Endothelial cell of umbilical vein (primary cell): ENCODE results near the gene HYI. TPM values are rescaled to one million over a fixed set of nuclear protein-coding genes. Genes with fewer than 3 reads are reported as not detected.

Source experiments
- BruUV-seq: library from RNA; stranded (reverse); fragments of 400-500 nt; replicated peaks from 2 replicates; lab custom pipeline; 2021; lab: Mats Ljungman, UMichigan
- CTCF ChIA-PET: fragments of 300-600, 350-600 bp; sonication (Branson Sonifier 250); formaldehyde crosslinking; loops from one replicate; lab custom pipeline; 2021; ENCODE audit warnings: antibody characterized with exemption, inconsistent platforms; lab: Charles Lee
- POLR2A ChIA-PET: fragments of 300-600, 350-600 bp; sonication (Branson Sonifier 250); formaldehyde crosslinking; loops from one replicate; lab custom pipeline; 2021; ENCODE audit warnings: antibody characterized with exemption, inconsistent platforms; lab: Charles Lee
- DNase-seq: peaks from one replicate; pipeline ENCODE4 v3.0.0-alpha.2; 2011; ENCODE audit warnings: low read depth, low spot score
- FAIRE-seq: peaks from 2 replicates; lab custom pipeline; 2011; peaks lifted over from hg19 to GRCh38; lab: Jason Lieb, UNC
- H2AFZ ChIP-seq: 2 replicates; pipeline ENCODE4 v1.6.0; 2012; ENCODE audit warnings: low read depth, low read length, control low read depth, inconsistent platforms
- H3K27ac ChIP-seq: 2 replicates; pipeline ENCODE4 v1.5.1; 2011; ENCODE audit warnings: low read depth, mild to moderate bottlenecking, control low read depth, low read length, moderate library complexity; ENCODE audit not compliant: insufficient read depth
- H3K27me3 ChIP-seq, 2 experiments: 2 replicates each; pipeline versions ENCODE4 v1.6.0 to v1.6.1; 2011; ENCODE audit warnings: low read length in 2 of 2, mixed read lengths in 1 of 2; ENCODE audit not compliant: control insufficient read depth in 2 of 2, insufficient read depth in 2 of 2
- H3K36me3 ChIP-seq, 2 experiments: 2 replicates in 1 of 2; 3 replicates in 1 of 2; pipeline ENCODE4 v1.5.1; 2011; ENCODE audit warnings: low read length in 2 of 2, mild to moderate bottlenecking in 1 of 2, moderate library complexity in 1 of 2; ENCODE audit not compliant: control insufficient read depth in 2 of 2, insufficient read depth in 2 of 2; ENCODE audit errors: extremely low read depth in 1 of 2
- H3K4me1 ChIP-seq: 3 replicates; pipeline ENCODE4 v1.5.1; 2011; ENCODE audit warnings: mild to moderate bottlenecking, low read length; ENCODE audit not compliant: control insufficient read depth, insufficient read depth; ENCODE audit errors: extremely low read depth
- H3K4me2 ChIP-seq: 2 replicates; pipeline ENCODE4 v1.6.1; 2011; ENCODE audit warnings: low read length, control low read depth, mixed read lengths; ENCODE audit not compliant: insufficient read depth
- H3K4me3 ChIP-seq, 3 experiments: fragments of 200-600 bp in 1 of 3; sonication (generic), shearing (Covaris generic) in 1 of 3; replicated peaks in 1 of 3; 2 replicates each; pipeline ENCODE4 v1.5.1; 2011 to 2016; ENCODE audit warnings: control low read depth in 3 of 3, low read length in 3 of 3, mild to moderate bottlenecking in 2 of 3, inconsistent platforms in 1 of 3, low read depth in 1 of 3, moderate library complexity in 1 of 3; ENCODE audit not compliant: insufficient read depth in 1 of 3
- H3K79me2 ChIP-seq: 2 replicates; pipeline ENCODE4 v1.6.0; 2012; ENCODE audit warnings: low read length, inconsistent platforms; ENCODE audit not compliant: control insufficient read depth, insufficient read depth
- H3K9ac ChIP-seq: replicated peaks from 2 replicates; pipeline ENCODE3; 2011; ENCODE audit warnings: low read length, control low read depth; ENCODE audit not compliant: insufficient read depth; ENCODE audit errors: extremely low read depth
- H3K9me1 ChIP-seq: replicated peaks from 3 replicates; pipeline ENCODE4 v1.6.0; 2011; ENCODE audit warnings: mild to moderate bottlenecking, low read length; ENCODE audit not compliant: control insufficient read depth, insufficient read depth; ENCODE audit errors: extremely low read depth
- H3K9me3 ChIP-seq: replicated peaks from 2 replicates; pipeline ENCODE4 v1.5.1; 2012; ENCODE audit warnings: low read length, inconsistent platforms; ENCODE audit not compliant: control insufficient read depth, insufficient read depth
- H4K20me1 ChIP-seq: replicated peaks from 2 replicates; pipeline ENCODE3; 2011; ENCODE audit warnings: mild to moderate bottlenecking, low read length; ENCODE audit not compliant: control insufficient read depth, insufficient read depth; ENCODE audit errors: extremely low read depth
- CTCF ChIP-seq, 2 donors: IDR thresholded peaks; 1 replicate in 1 of 2; 2 replicates in 1 of 2; pipeline ENCODE4 v1.5.1; 2011; ENCODE audit warnings: low read length in 2 of 2, mild to moderate bottlenecking in 2 of 2, moderate library complexity in 2 of 2, control low read depth in 1 of 2, inconsistent platforms in 1 of 2, low read depth in 1 of 2; ENCODE audit not compliant: insufficient read depth in 1 of 2; ENCODE audit errors: extremely low read depth in 1 of 2
- EZH2 ChIP-seq: IDR thresholded peaks from 2 replicates; pipeline ENCODE4 v1.6.1; 2012; ENCODE audit warnings: borderline replicate concordance, low read depth, mild to moderate bottlenecking, moderate library complexity, low read length, inconsistent platforms; ENCODE audit not compliant: severe bottlenecking
- FOS ChIP-seq: IDR thresholded peaks from 2 replicates; pipeline ENCODE4 v1.6.1; 2011; ENCODE audit warnings: mild to moderate bottlenecking, low read length, moderate library complexity, borderline replicate concordance; ENCODE audit not compliant: insufficient read depth
- GATA2 ChIP-seq: IDR thresholded peaks from 2 replicates; pipeline ENCODE4 v1.7.0; 2011; ENCODE audit warnings: low read depth, mild to moderate bottlenecking, moderate library complexity, mixed read lengths, low read length; ENCODE audit not compliant: insufficient read length, insufficient read depth
- JUN ChIP-seq: IDR thresholded peaks from 2 replicates; pipeline ENCODE4 v1.6.1; 2011; ENCODE audit warnings: borderline replicate concordance, low read depth; ENCODE audit not compliant: insufficient read length, insufficient read depth
- MYC ChIP-seq: IDR thresholded peaks from one replicate; pipeline ENCODE4 v1.6.1; 2011; ENCODE audit warnings: mild to moderate bottlenecking, low read depth, low read length
- POLR2A ChIP-seq: IDR thresholded peaks from 2 replicates; pipeline ENCODE4 v1.6.1; 2012; ENCODE audit warnings: low read depth, mild to moderate bottlenecking, control low read depth, low read length
- POLR2AphosphoS5 ChIP-seq: IDR thresholded peaks from 2 replicates; pipeline ENCODE4 v1.6.1; 2012; ENCODE audit warnings: low read depth, mild to moderate bottlenecking, control low read depth, low read length, moderate library complexity; ENCODE audit not compliant: insufficient read depth
- dilution Hi-C: fragments of 300-500 bp; cut with MboI; formaldehyde crosslinking; loops from one replicate; pipeline ENCODE4 v1.15.0; 2019; ENCODE audit warnings: low sequenced_read_pairs; ENCODE audit not compliant: extremely low pct_ligation_motif_present
- intact Hi-C: fragments of 100-400 bp; cut with micrococcal nuclease; formaldehyde crosslinking; loops from one replicate; pipeline ENCODE4 v1.10.0; 2022
- polyA plus RNA-seq, 4 experiments: library from polyadenylated mRNA; depleted of rRNA in 3 of 4; stranded (reverse) in 3 of 4; unstranded in 1 of 4; fragments of >200 nt; gene quantifications; 2 replicates each; pipeline versions ENCODE4 v1.2.1 to v1.2.3, GENCODE V29; 2011 to 2012; ENCODE audit warnings: missing spikeins in 1 of 4
- total RNA-seq: library from RNA; stranded (reverse); gene quantifications from 2 replicates; pipeline ENCODE4 v1.2.3, GENCODE V29; 2021
- TF ChIP-seq, protein P1 (sequence below): IDR thresholded peaks from 2 replicates; pipeline ENCODE4 v1.6.1; 2011; ENCODE audit not compliant: insufficient read depth, insufficient read length

HYI gene
- total and polyA plus RNA-seq, 2 donors (not counting 3 experiments of a cell fraction or from before 2014, with no cell fraction given), result 324 to 342 TPM

- no peaks in the 10 kb centered on the region for H3K9me1 ChIP-seq
- no peaks in the 10 kb centered on the region for H4K20me1 ChIP-seq
- dilution Hi-C loops, result no loop called here
- peak overlapping the region; percentile 93 for H3K9ac ChIP-seq
- BruUV-seq, result TSS peak; percentile 22
- TF ChIP-seq POLR2AphosphoS5 (no peak), MYC (no peak), GATA2 (no peak), POLR2A (no peak), FOS (no peak), EZH2 (no peak), CTCF (IDR thresholded peaks at IDR 0.05; ENCODE audit: extremely low read depth in 1 of 2, insufficient read depth in 1 of 2, low read depth in 1 of 2, low read length in 2 of 2) (no peak), JUN (no peak)
- TF ChIP-seq, protein P1, sequence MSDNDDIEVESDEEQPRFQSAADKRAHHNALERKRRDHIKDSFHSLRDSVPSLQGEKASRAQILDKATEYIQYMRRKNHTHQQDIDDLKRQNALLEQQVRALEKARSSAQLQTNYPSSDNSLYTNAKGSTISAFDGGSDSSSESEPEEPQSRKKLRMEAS, result no peak
- DNase-seq (no peak), FAIRE-seq (no peak)
- ChIA-PET POLR2A (interaction anchor here (0.7 kb wide), 1 partner anchor 30 kb away, joined by 3 read pairs; no protein-coding TSS in a partner anchor), CTCF (interaction anchor here (1.5 to 2.2 kb wide), 2 partner anchors 19 to 52 kb away, joined by 4 to 6 read pairs; no protein-coding TSS in a partner anchor)
- H3K4me1 ChIP-seq, result peaks cover 52% of the 10 kb centered on the region
- no peaks in the 10 kb centered on the region for H3K36me3 ChIP-seq
- H3K79me2 ChIP-seq, result no peaks in the 10 kb centered on the region
- peak overlapping the region; percentile 25 for H3K4me2 ChIP-seq
- peak overlapping the region; percentile 5 for H2AFZ ChIP-seq
- H3K4me3 ChIP-seq, result no peak overlapping the region
- intact Hi-C loops, result loop anchor here (1.0 to 5.0 kb wide), 7 partner anchors 18 to 265 kb away; partner anchors contain the start of gene TIE1
- no peaks in the 10 kb centered on the region for H3K27me3 ChIP-seq
- H3K9me3 ChIP-seq, result no peaks in the 10 kb centered on the region
- peak overlapping the region; percentile 100 for H3K27ac ChIP-seq
Observed at GRCh38 chr1:43472087-43472462, 18.3 kb upstream of the HYI start.
